ENCODE data around the gene TLL1.

TLL1 gene

DNA sequence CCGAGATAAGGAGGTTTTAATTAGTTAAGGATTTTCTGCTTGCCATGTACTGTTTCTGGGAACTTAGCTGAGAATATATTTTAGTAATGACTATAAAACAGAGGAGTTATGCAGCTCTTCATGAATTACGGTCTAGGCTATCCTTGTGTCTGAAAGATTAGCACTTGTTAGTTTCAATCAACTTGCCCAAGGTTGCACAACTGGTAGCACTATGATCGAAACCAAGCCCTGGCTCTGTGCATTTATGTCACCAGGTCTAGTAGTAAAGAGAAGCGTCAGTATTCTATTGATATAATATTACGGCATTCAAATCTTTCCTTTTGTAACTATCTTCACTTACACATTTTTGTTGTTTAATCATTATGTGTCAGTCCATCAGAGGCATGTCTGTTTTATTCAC, 176.0 kb downstream of the TLL1 start:
- DNase-seq (ENCODE audit: low read depth in 2 of 2), result no peak

DNA sequence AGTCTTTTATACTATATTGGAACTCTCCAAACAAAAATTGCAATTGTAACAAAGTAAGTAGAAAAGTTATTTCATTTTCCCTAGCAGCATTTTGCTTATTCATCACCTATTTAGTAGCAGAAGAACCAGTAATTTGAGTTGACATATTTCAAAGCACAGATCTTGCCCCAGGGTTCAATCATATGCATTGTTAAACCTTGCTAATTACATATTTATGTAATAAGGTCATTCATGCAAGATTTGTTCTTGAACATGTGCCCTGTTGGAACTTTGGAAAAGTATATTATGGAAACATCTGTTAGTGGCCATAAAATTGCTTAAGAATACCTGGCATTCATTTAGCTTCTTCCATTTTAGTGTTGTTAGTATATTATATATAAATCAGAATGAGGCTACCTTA, 191.7 kb downstream of the TLL1 start:
- DNase-seq (ENCODE audit: low read depth in 2 of 2), result no peak

GRCh38 chr4:166065324-166065723, 192.3 kb downstream of the TLL1 start:
- DNase-seq (ENCODE audit: low read depth in 2 of 2), result no peak

GRCh38 chr4:166066936-166067335, 193.9 kb downstream of the TLL1 start:
- DNase-seq (ENCODE audit: low read depth in 2 of 2), result no peak

GRCh38 chr4:166067915-166068314, 194.9 kb downstream of the TLL1 start:
- no peak for DNase-seq (ENCODE audit: low read depth in 2 of 2)

- no peak for DNase-seq (ENCODE audit: low read depth in 2 of 2)
These were observed 200.7 kb downstream of the TLL1 start for GRCh38 chr4:166073783-166074182.

DNA sequence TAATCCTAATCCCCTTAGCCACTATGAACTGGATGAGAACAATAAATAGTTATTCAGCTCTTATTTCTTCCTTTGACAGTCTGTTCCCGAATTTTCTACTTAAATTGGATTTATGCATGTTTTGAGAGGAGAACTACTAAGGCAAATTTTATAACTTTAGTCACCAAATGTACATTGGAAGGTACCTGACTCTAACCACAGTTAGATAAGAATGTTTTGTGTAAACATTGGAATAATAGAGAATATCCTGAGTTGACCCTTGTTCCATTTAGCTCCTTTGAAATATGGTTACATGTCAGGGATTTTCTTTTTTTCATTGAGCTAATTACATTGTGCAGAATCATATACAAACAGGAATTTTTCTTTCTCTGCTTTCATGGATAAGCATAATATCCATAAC, 202.6 kb downstream of the TLL1 start:
- no peak for DNase-seq (ENCODE audit: low read depth in 2 of 2)

DNA sequence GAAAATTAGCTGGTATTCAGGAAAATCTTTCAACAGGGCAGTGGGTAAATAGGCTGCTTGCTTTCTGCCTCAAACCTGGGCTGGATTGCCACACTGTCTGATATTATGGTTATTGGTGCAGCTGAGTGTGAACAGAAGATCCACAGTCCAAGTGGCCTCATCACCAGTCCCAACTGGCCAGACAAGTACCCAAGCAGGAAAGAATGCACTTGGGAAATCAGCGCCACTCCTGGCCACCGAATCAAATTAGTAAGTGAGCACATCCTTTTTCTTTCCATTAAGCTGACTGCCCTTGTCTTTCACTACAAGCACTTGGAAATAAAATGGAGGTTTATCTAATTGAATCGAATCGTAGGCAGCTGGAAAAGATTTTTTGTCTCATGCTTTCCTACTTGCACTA, 204.7 kb downstream of the TLL1 start:
- DNase-seq (ENCODE audit: low read depth in 2 of 2), result no peak

GRCh38 chr4:166078383-166078782, 205.3 kb downstream of the TLL1 start:
- no peak for DNase-seq (ENCODE audit: low read depth in 2 of 2)

- DNase-seq (ENCODE audit: low read depth in 2 of 2), result no peak
These were observed 205.9 kb downstream of the TLL1 start for GRCh38 chr4:166078955-166079354.

- DNase-seq (ENCODE audit: low read depth in 2 of 2), result no peak
These were observed 214.5 kb downstream of the TLL1 start for GRCh38 chr4:166087569-166087968.

DNA sequence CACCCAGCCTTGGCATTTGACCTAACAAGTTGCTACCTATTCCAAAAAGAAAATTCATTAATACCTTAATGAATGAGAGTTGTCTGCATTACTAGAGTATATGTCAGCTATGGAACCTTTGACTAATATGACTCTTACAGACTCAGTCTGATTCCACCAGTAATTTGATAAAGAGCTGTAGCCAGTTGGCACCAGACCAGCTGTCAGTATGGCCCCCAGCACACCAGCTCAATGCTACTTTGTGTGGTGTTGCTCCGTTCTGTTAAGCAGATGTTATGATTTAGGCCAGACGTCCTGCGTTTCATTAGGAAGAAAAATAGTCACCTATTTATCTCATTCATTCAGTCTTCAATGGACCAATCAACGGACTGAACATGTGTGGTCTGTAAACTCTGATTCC, 215.5 kb downstream of the TLL1 start:
- no peak for DNase-seq (ENCODE audit: low read depth in 2 of 2)

GRCh38 chr4:166091146-166091545, 218.1 kb downstream of the TLL1 start:
- DNase-seq (ENCODE audit: low read depth in 2 of 2), result no peak

DNA sequence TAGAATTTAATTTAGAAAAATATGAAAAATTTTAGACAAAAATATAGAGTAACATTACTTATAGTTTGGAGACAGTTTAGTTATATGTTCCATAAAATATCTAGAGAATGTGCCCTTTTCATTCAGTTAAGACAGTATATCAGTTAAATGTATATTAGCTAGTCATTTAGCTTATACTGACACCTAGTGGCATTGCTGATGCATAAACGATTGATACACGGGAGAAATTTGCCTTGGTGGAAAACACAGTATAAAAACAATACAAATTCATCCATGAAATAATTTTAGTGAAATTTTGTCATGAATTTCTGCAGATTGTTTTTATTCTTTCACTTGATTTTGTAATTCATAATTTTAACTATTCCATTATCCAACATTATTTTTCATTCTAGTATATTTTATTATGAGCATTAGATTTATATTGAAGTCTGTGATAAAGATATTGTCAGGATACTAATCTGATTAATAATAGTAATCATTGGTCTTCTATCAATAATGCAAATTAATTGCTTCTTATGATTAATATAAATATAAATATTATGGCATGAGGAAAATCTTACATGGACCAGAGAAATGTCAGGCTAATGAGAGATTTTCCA, 219.0 kb downstream of the TLL1 start:
- no peak for DNase-seq (ENCODE audit: low read depth in 2 of 2)

DNA sequence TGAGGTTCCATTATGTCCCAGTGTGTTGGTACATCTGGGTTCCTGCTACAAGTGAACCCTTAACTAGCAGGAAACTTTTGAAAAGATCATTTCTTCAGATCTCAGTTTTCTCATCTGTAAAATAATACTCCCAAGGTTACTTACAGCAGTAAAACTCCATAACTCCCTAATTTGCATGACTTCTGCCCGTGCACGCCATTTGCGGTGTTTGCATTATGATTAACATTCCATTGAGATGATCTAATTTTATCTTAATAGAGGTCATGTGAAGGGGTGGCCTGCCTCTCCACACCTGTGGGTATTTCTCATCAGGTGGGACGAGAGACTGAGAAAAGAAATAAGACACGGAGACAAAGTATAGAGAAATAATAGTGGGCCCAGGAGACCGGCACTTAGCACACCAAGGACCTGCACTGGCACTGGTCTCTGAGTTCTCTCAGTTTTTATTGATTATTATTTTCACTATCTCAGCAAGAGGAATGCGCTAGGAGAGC, 219.8 kb downstream of the TLL1 start:
- no peak for DNase-seq (ENCODE audit: low read depth in 2 of 2)

GRCh38 chr4:166104623-166105022, 231.6 kb downstream of the TLL1 start:
- DNase-seq (ENCODE audit: low read depth in 2 of 2), result no peak

DNA sequence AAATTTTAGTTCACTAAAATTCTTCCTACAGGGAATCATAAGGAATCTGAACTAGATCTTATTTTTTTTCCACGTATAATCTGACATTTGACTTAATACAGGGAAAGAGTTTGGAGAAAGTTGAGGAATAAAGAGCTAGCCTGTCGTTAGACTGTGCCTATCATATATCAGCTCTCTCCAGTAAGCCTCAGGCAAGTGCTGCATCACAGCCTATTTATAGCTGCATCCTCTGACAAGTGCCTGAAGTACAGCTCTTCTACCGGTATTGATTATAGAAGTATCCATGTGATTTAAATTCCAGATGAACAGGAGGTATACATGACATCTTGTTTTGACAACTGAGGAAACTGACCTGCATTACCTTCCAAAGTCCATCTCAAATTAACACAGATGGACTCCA, 248.9 kb downstream of the TLL1 start:
- DNase-seq (ENCODE audit: low read depth in 2 of 2), result no peak

DNA sequence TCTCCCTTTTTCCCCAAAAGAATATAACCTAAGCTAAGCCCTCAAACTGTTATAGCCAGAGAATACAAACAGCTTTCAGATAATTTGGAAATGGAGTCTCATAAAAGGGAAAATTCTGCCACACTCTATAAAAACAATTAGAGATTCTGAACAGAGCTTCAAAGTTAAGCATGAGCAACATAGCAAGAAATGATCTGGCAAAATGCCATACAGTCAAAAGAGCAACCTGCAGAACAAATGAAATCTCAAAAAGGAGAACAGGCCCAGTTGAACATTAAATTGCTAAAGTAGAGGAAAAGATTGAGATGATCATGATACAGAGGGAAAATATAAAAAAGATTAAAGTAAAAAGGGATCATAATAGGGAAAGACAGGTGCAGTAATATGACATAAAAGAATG, 250.5 kb downstream of the TLL1 start:
- DNase-seq (ENCODE audit: low read depth in 2 of 2), result no peak

GRCh38 chr4:166128403-166128802, 255.4 kb downstream of the TLL1 start:
- no peak for DNase-seq (ENCODE audit: low read depth in 2 of 2)

DNA sequence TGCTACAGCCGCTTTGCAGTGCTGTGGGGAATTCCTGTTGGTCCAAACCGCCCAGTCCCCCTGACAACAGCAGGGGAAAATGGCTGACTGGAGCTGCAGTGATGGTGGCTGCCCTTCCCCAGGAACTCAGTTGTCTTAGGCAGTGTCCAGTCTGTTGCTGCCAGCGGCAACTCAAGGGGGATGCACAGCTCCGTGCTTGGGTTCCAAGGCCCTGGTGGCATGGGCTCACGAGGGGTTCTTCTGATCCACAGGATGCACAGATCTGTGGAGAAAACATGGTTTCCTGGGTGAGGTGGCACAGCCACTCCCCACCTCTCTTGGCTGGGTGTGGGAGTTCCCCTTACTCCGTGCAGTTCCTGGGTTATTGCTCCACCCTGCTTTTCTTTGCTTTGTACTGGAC, 261.2 kb downstream of the TLL1 start:
- no peak for DNase-seq (ENCODE audit: low read depth in 2 of 2)

DNA sequence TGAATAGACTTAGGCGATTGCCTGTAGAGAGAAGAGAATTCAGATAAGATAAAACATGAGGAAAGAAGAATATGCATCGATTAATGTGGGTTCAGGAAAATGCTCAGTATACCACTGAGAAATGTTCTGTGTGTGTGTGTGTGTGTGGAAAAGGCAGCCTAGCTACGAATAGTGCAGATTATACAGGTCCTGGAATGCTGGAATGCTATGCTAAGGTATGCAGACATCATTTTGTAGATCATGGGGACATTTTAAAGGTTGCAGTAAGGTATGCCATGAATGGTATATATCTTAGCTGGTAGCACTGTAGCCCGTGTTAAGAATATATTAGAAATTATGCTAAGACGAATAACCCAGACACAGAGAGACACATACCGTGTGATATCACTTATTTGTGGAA, 267.9 kb downstream of the TLL1 start:
- DNase-seq (ENCODE audit: low read depth in 2 of 2), result no peak

GRCh38 chr4:166143227-166143626, 270.2 kb downstream of the TLL1 start:
- peak in 1 of 2 donors; percentile 11 for DNase-seq (ENCODE audit: low read depth in 2 of 2)

GRCh38 chr4:166144607-166145006, 271.6 kb downstream of the TLL1 start:
- DNase-seq (ENCODE audit: low read depth in 2 of 2), result no peak

GRCh38 chr4:166146806-166147540, 273.9 kb downstream of the TLL1 start:
- DNase-seq (ENCODE audit: low read depth in 2 of 2), result no peak
